HepG2 (cell line): ENCODE results near the gene FAM170B. TPM values are rescaled to one million over a fixed set of nuclear protein-coding genes. Genes with fewer than 3 reads are reported as not detected.

Source experiments
- ATAC-seq: fragments of 200-7000 bp; cut with Tn5 transposase; 3 replicates; pipeline ENCODE4 v1.9.1; 2020; ENCODE audit warnings: mild to moderate bottlenecking, moderate library complexity
- BruUV-seq: library from RNA; stranded (reverse); fragments of 400-500 nt; replicated peaks from 2 replicates; lab custom pipeline; 2021; lab: Mats Ljungman, UMichigan
- CTCF ChIA-PET: fragments of 300-600 bp; formaldehyde crosslinking; extraction: SDS; loops from one replicate; lab custom pipeline; 2021; ENCODE audit warnings: low total read pairs, inconsistent platforms, low intra/inter-chr PET ratio; lab: Yijun Ruan, JAX
- POLR2A ChIA-PET: fragments of 350-600 bp; sonication (Branson Sonifier 250); formaldehyde crosslinking; loops from one replicate; lab custom pipeline; 2020; ENCODE audit warnings: antibody characterized with exemption, inconsistent platforms; lab: Yijun Ruan, JAX
- DNase-seq: peaks from one replicate; pipeline ENCODE4 v3.0.0-alpha.2; 2015; ENCODE audit warnings: low spot score
- FAIRE-seq: peaks from 3 replicates; lab custom pipeline; 2011; peaks lifted over from hg19 to GRCh38; lab: Jason Lieb, UNC
- H2AFZ ChIP-seq: one replicate; pipeline ENCODE4 v1.6.1; 2011; ENCODE audit warnings: low read length, inconsistent platforms
- H3K27ac ChIP-seq: fragments of 300-600 bp; 3 replicates; pipeline ENCODE4 v1.8.0; 2011; ENCODE audit warnings: mixed run types, mild to moderate bottlenecking, mixed read lengths, low read length, inconsistent platforms; ENCODE audit not compliant: insufficient read depth; ENCODE audit errors: extremely low read length
- H3K27me3 ChIP-seq, 2 experiments: fragments of 200-600 bp in 1 of 2; 2 replicates in 1 of 2; 3 replicates in 1 of 2; pipeline versions ENCODE4 v1.6.0 to v1.8.0; 2011; ENCODE audit warnings: low read length in 2 of 2, mild to moderate bottlenecking in 2 of 2, moderate library complexity in 2 of 2, inconsistent platforms in 1 of 2; ENCODE audit not compliant: insufficient read depth in 2 of 2, control insufficient read depth in 1 of 2
- H3K36me3 ChIP-seq, 2 experiments: fragments of 200-600 bp in 1 of 2; replicated peaks in 1 of 2; 2 replicates in 1 of 2; 3 replicates in 1 of 2; pipeline versions ENCODE4 v1.5.1 to v1.8.0; 2011; ENCODE audit warnings: low read length in 2 of 2, inconsistent platforms in 1 of 2; ENCODE audit not compliant: insufficient read depth in 2 of 2, control insufficient read depth in 1 of 2
- H3K4me1 ChIP-seq: 2 replicates; pipeline ENCODE4 v1.5.1; 2012; ENCODE audit warnings: low read length, inconsistent platforms; ENCODE audit not compliant: insufficient read depth
- H3K4me2 ChIP-seq: 2 replicates; pipeline ENCODE4 v1.6.0; 2011; ENCODE audit warnings: low read depth, low read length, inconsistent platforms
- H3K4me3 ChIP-seq, 3 experiments: fragments of 200-600 bp in 1 of 3; sonication (generic), shearing (Covaris generic) in 1 of 3; replicated peaks in 1 of 3; 2 replicates each; pipeline ENCODE4 v1.5.1; 2011 to 2016; ENCODE audit warnings: low read length in 3 of 3, inconsistent platforms in 2 of 3, low read depth in 2 of 3, mild to moderate bottlenecking in 2 of 3, control low read depth in 1 of 3, mixed read lengths in 1 of 3; ENCODE audit not compliant: insufficient read depth in 1 of 3
- H3K79me2 ChIP-seq: one replicate; pipeline ENCODE4 v1.6.1; 2011; ENCODE audit warnings: low read length, inconsistent platforms; ENCODE audit not compliant: insufficient read depth
- H3K9ac ChIP-seq: 2 replicates; pipeline ENCODE4 v1.6.0; 2011; ENCODE audit warnings: mild to moderate bottlenecking, low read depth, low read length, inconsistent platforms; ENCODE audit not compliant: insufficient read depth
- H3K9me3 ChIP-seq: 2 replicates; pipeline ENCODE4 v1.5.1; 2012; ENCODE audit warnings: mild to moderate bottlenecking, low read length
- H4K20me1 ChIP-seq: 2 replicates; pipeline ENCODE4 v1.6.0; 2011; ENCODE audit warnings: inconsistent platforms, mild to moderate bottlenecking, low read length, moderate library complexity; ENCODE audit not compliant: insufficient read depth
- BRCA1 ChIP-seq: sonication (generic); formaldehyde crosslinking; IDR thresholded peaks from 2 replicates; pipeline ENCODE4 v1.4.0; 2020; ENCODE audit warnings: missing genetic modification reagents
- MEIS2 ChIP-seq: sonication (generic); formaldehyde crosslinking; IDR thresholded peaks from 2 replicates; pipeline ENCODE4 v1.9.0; 2021; ENCODE audit warnings: mild to moderate bottlenecking, missing genetic modification reagents
- TAF15 ChIP-seq: fragments of 200-400 bp; formaldehyde crosslinking; IDR thresholded peaks from one replicate; pipeline ENCODE4 v1.6.1; 2018; ENCODE audit warnings: mild to moderate bottlenecking, low read depth, low read length; ENCODE audit not compliant: poor library complexity, severe bottlenecking
- TMF1 ChIP-seq: sonication (generic); formaldehyde crosslinking; IDR thresholded peaks from 2 replicates; pipeline ENCODE4 v1.8.1; 2022; ENCODE audit warnings: low read depth, missing genetic modification reagents
- ZKSCAN8 ChIP-seq: IDR thresholded peaks from 2 replicates; pipeline ENCODE4 v1.6.1; 2016; ENCODE audit warnings: borderline replicate concordance, missing genetic modification reagents, missing compliant biosample characterization
- ZNF160 ChIP-seq: sonication (generic); formaldehyde crosslinking; IDR thresholded peaks from 2 replicates; pipeline ENCODE4 v1.8.0; 2022; ENCODE audit warnings: mild to moderate bottlenecking, inconsistent platforms, missing genetic modification reagents
- ZNF24 ChIP-seq: fragments of 450-650 bp; IDR thresholded peaks from 2 replicates; pipeline ENCODE4 v1.6.1; 2017; ENCODE audit warnings: antibody characterized with exemption, mild to moderate bottlenecking
- ZNF546 ChIP-seq: sonication (generic); formaldehyde crosslinking; conservative IDR thresholded peaks from 2 replicates; pipeline ENCODE4 v1.8.1; 2023; ENCODE audit warnings: mild to moderate bottlenecking, missing genetic modification reagents
- ZSCAN25 ChIP-seq: sonication (generic); formaldehyde crosslinking; IDR thresholded peaks from 2 replicates; pipeline ENCODE4 v1.8.0; 2022; ENCODE audit warnings: mild to moderate bottlenecking, missing genetic modification reagents
- WGBS: methylation state at CpG from one replicate; pipeline ENCODE4 v1.1.6; 2017; ENCODE audit warnings: low lambda C conversion rate; 5-methylcytosine and 5-hydroxymethylcytosine counted together
- in situ Hi-C: cut with HindIII; loops from 2 replicates; pipeline ENCODE4 v1.10.0; 2017; ENCODE audit warnings: low pct_unique_long_range_greater_than_20kb; ENCODE audit not compliant: extremely low pct_ligation_motif_present
- intact Hi-C: fragments of 100-400 bp; cut with micrococcal nuclease; formaldehyde crosslinking; loops from one replicate; pipeline ENCODE4 v1.10.0; 2022; ENCODE audit not compliant: unreplicated experiment
- polyA plus RNA-seq, 8 experiments: library from polyadenylated mRNA; depleted of rRNA in 3 of 8; stranded (reverse) in 7 of 8; unstranded in 1 of 8; fragments of >200 nt; fragmentation: Illumina TruSeq in 4 of 8; extraction: Trizol in 4 of 8; gene quantifications; 2 replicates each; pipeline versions ENCODE4 v1.2.1 to v1.2.3, GENCODE V29; 2011 to 2016; ENCODE audit warnings: low read depth in 4 of 8, missing spikeins in 1 of 8, mixed read lengths in 1 of 8; ENCODE audit not compliant: insufficient read depth in 1 of 8
- total RNA-seq, 5 experiments: library from RNA; depleted of rRNA; stranded (reverse); fragments of >200 nt; fragmentation: Illumina TruSeq; extraction: Trizol; gene quantifications; 2 replicates each; pipeline ENCODE4 v1.2.3, GENCODE V29; 2016; ENCODE audit warnings: low read depth in 1 of 5
- TF ChIP-seq, protein P1 (sequence below): sonication (generic); formaldehyde crosslinking; IDR thresholded peaks from 2 replicates; pipeline ENCODE4 v1.4.0; 2020; ENCODE audit warnings: low read depth, mild to moderate bottlenecking, missing genetic modification reagents
- TF ChIP-seq, protein P2 (sequence below): sonication (generic); formaldehyde crosslinking; conservative IDR thresholded peaks from 2 replicates; pipeline ENCODE4 v1.5.0; 2020; ENCODE audit warnings: missing genetic modification reagents
- TF ChIP-seq, protein P3 (sequence below): sonication (generic); formaldehyde crosslinking; IDR thresholded peaks from one replicate; pipeline ENCODE4 v1.5.1; 2020; ENCODE audit warnings: mild to moderate bottlenecking, missing genetic modification reagents; ENCODE audit errors: not compliant biosample characterization

FAM170B gene
- total and polyA plus RNA-seq, 2 of the 13 experiments (the other 11 are each of a cell fraction or from before 2014, with no cell fraction given), result not detected

- FAIRE-seq (no peak), ATAC-seq (no peak), DNase-seq (no peak)
- H3K4me1 ChIP-seq, result no peaks in the 10 kb centered on the region
- intact Hi-C loops, result no loop called here
- no peaks in the 10 kb centered on the region for H4K20me1 ChIP-seq
- H3K27ac ChIP-seq, result no peak overlapping the region
- H3K36me3 ChIP-seq, result no peaks in the 10 kb centered on the region
- CTCF ChIA-PET, result no interaction called here
- H3K9me3 ChIP-seq, result no peaks in the 10 kb centered on the region
- no TSS peak for BruUV-seq
- POLR2A ChIA-PET, result no interaction called here
- H3K79me2 ChIP-seq, result no peaks in the 10 kb centered on the region
- no peak overlapping the region for H3K4me3 ChIP-seq
- H3K9ac ChIP-seq, result no peak overlapping the region
- in situ Hi-C loops, result no loop called here
- 16% methylated on average over 4 of the region's 4 CpGs for WGBS
- H3K27me3 ChIP-seq, result no peaks in the 10 kb centered on the region
- H3K4me2 ChIP-seq, result no peak overlapping the region
- H2AFZ ChIP-seq, result no peak overlapping the region
- TF ChIP-seq ZKSCAN8 (CRISPR knock-in tag), result no peak
- TF ChIP-seq, protein P1, sequence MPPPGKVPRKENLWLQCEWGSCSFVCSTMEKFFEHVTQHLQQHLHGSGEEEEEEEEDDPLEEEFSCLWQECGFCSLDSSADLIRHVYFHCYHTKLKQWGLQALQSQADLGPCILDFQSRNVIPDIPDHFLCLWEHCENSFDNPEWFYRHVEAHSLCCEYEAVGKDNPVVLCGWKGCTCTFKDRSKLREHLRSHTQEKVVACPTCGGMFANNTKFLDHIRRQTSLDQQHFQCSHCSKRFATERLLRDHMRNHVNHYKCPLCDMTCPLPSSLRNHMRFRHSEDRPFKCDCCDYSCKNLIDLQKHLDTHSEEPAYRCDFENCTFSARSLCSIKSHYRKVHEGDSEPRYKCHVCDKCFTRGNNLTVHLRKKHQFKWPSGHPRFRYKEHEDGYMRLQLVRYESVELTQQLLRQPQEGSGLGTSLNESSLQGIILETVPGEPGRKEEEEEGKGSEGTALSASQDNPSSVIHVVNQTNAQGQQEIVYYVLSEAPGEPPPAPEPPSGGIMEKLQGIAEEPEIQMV (CRISPR knock-in tag), result no peak
- no peak for TF ChIP-seq ZNF24
- TF ChIP-seq ZNF160 (CRISPR knock-in tag), result no peak
- no peak for TF ChIP-seq TMF1 (CRISPR knock-in tag)
- TF ChIP-seq ZNF546, result no peak
- no peak for TF ChIP-seq BRCA1 (CRISPR knock-in tag)
- no peak for TF ChIP-seq TAF15
- no peak for TF ChIP-seq ZSCAN25 (CRISPR knock-in tag)
- no peak for TF ChIP-seq MEIS2
- TF ChIP-seq, protein P2, sequence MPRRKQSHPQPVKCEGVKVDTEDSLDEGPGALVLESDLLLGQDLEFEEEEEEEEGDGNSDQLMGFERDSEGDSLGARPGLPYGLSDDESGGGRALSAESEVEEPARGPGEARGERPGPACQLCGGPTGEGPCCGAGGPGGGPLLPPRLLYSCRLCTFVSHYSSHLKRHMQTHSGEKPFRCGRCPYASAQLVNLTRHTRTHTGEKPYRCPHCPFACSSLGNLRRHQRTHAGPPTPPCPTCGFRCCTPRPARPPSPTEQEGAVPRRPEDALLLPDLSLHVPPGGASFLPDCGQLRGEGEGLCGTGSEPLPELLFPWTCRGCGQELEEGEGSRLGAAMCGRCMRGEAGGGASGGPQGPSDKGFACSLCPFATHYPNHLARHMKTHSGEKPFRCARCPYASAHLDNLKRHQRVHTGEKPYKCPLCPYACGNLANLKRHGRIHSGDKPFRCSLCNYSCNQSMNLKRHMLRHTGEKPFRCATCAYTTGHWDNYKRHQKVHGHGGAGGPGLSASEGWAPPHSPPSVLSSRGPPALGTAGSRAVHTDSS (CRISPR knock-in tag), result no peak
- TF ChIP-seq, protein P3, sequence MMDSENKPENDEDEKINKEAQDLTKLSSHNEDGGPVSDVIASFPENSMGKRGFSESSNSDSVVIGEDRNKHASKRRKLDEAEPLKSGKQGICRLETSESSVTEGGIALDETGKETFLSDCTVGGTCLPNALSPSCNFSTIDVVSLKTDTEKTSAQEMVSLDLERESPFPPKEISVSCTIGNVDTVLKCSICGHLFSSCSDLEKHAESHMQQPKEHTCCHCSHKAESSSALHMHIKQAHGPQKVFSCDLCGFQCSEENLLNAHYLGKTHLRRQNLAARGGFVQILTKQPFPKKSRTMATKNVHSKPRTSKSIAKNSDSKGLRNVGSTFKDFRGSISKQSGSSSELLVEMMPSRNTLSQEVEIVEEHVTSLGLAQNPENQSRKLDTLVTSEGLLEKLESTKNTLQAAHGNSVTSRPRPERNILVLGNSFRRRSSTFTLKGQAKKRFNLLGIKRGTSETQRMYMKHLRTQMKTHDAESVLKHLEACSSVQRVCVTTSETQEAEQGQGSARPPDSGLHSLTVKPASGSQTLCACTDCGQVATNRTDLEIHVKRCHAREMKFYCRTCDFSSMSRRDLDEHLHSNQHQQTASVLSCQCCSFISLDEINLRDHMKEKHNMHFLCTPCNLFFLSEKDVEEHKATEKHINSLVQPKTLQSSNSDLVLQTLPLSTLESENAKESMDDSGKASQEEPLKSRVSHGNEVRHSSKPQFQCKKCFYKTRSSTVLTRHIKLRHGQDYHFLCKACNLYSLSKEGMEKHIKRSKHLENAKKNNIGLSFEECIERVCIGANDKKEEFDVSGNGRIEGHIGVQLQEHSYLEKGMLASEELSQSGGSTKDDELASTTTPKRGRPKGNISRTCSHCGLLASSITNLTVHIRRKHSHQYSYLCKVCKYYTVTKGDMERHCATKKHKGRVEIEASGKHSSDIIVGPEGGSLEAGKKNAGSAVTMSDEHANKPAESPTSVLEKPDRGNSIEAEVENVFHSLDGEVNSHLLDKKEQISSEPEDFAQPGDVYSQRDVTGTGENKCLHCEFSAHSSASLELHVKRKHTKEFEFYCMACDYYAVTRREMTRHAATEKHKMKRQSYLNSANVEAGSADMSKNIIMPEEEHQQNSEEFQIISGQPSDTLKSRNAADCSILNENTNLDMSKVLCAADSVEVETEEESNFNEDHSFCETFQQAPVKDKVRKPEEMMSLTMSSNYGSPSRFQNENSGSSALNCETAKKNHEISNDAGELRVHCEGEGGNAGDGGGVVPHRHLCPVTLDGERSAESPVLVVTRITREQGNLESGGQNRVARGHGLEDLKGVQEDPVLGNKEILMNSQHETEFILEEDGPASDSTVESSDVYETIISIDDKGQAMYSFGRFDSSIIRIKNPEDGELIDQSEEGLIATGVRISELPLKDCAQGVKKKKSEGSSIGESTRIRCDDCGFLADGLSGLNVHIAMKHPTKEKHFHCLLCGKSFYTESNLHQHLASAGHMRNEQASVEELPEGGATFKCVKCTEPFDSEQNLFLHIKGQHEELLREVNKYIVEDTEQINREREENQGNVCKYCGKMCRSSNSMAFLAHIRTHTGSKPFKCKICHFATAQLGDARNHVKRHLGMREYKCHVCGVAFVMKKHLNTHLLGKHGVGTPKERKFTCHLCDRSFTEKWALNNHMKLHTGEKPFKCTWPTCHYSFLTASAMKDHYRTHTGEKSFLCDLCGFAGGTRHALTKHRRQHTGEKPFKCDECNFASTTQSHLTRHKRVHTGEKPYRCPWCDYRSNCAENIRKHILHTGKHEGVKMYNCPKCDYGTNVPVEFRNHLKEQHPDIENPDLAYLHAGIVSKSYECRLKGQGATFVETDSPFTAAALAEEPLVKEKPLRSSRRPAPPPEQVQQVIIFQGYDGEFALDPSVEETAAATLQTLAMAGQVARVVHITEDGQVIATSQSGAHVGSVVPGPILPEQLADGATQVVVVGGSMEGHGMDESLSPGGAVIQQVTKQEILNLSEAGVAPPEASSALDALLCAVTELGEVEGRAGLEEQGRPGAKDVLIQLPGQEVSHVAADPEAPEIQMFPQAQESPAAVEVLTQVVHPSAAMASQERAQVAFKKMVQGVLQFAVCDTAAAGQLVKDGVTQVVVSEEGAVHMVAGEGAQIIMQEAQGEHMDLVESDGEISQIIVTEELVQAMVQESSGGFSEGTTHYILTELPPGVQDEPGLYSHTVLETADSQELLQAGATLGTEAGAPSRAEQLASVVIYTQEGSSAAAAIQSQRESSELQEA, result no peak
Measured at GRCh38 chr10:49152663-49153062, 18.8 kb upstream of the FAM170B start.
